Measurements from ENCODE around the gene PIK3R1. TPM values are rescaled to one million over a fixed set of nuclear protein-coding genes. Genes with fewer than 3 reads are reported as not detected.

Gene PIK3R1
- total and polyA plus RNA-seq, 4 experiments from 2014 or later, result 92.6 to 152 (median 125) TPM

GRCh38 chr5:68303038-68303738 lies 87.6 kb downstream of the PIK3R1 start:
- peak overlapping the region in 5 of 7 donors; percentile 43 to 74 (median 66) for H3K27ac Mint-ChIP-seq
- CTCF ChIA-PET (ENCODE audit: partially characterized antibody), result interaction anchor here (1.1 to 5.3 kb wide), 3 partner anchors 9 to 68 kb away, joined by 3 to 30 read pairs (median 4); no protein-coding TSS in a partner anchor
- H3K27me3 Mint-ChIP-seq, result no peaks in the 10 kb centered on the region
- intact Hi-C loops (cut with micrococcal nuclease), result no loop called here
- Histone ChIP-seq H3K27me3 (ENCODE audit: insufficient read depth, low read length) (no peaks in the 10 kb centered on the region), H3K27ac (ENCODE audit: low read depth, low read length) (no peak overlapping the region), H3K36me3 (ENCODE audit: insufficient read depth, low read length) (peaks cover 16% of the 10 kb centered on the region), H3K4me1 (ENCODE audit: insufficient read depth, low read length) (peaks cover 6% of the 10 kb centered on the region), H3K9me3 (ENCODE audit: control insufficient read depth in 1 of 2, low read length in 2 of 2) (no peaks in the 10 kb centered on the region), H3K4me3 (ENCODE audit: low read length in 2 of 2) (no peak overlapping the region)
- H3K4me3 Mint-ChIP-seq, result no peak overlapping the region
- DNase-seq, result no peak
- peaks cover 0 to 3% (median 0%) of the 10 kb centered on the region in 8 donors for H3K9me3 Mint-ChIP-seq
- H3K4me1 Mint-ChIP-seq, result peaks cover 14 to 36% (median 19%) of the 10 kb centered on the region in 4 donors
- H3K36me3 Mint-ChIP-seq, result peaks cover 22 to 34% of the 10 kb centered on the region in 2 donors
- POLR2A ChIA-PET (ENCODE audit: partially characterized antibody), result interaction anchor here (0.7 to 4.1 kb wide), 4 partner anchors 10 to 131 kb away, joined by 3 to 21 read pairs (median 4); no protein-coding TSS in a partner anchor

GRCh38 chr5:68303754-68304420 lies 88.3 kb downstream of the PIK3R1 start:
- Histone ChIP-seq H3K4me3 (ENCODE audit: low read length in 2 of 2) (no peak overlapping the region), H3K9me3 (ENCODE audit: control insufficient read depth in 1 of 2, low read length in 2 of 2) (no peaks in the 10 kb centered on the region), H3K27me3 (ENCODE audit: insufficient read depth, low read length) (no peaks in the 10 kb centered on the region), H3K36me3 (ENCODE audit: insufficient read depth, low read length) (peaks cover 9% of the 10 kb centered on the region), H3K27ac (ENCODE audit: low read depth, low read length) (no peak overlapping the region), H3K4me1 (ENCODE audit: insufficient read depth, low read length) (peaks cover 6% of the 10 kb centered on the region)
- intact Hi-C loops (cut with micrococcal nuclease), result no loop called here
- ChIA-PET POLR2A (ENCODE audit: partially characterized antibody) (interaction anchor here (1.7 to 4.1 kb wide), 2 partner anchors 17 to 77 kb away, joined by 5 to 21 read pairs; no protein-coding TSS in a partner anchor), CTCF (ENCODE audit: partially characterized antibody) (interaction anchor here (1.5 to 5.3 kb wide), 2 partner anchors 8 to 17 kb away, joined by 3 to 30 read pairs; no protein-coding TSS in a partner anchor)
- H3K4me3 Mint-ChIP-seq, result no peak overlapping the region
- peaks cover 15 to 28% of the 10 kb centered on the region in 2 donors for H3K36me3 Mint-ChIP-seq
- H3K4me1 Mint-ChIP-seq, result peaks cover 14 to 36% (median 18%) of the 10 kb centered on the region in 4 donors
- peaks cover 0 to 3% (median 0%) of the 10 kb centered on the region in 8 donors for H3K9me3 Mint-ChIP-seq
- peak overlapping the region in 5 of 7 donors; percentile 41 to 74 (median 44) for H3K27ac Mint-ChIP-seq
- no peaks in the 10 kb centered on the region for H3K27me3 Mint-ChIP-seq
- no peak for DNase-seq

GRCh38 chr5:68304421-68305052 lies 89.0 kb downstream of the PIK3R1 start:
- H3K27ac ChIP-seq (ENCODE audit: low read depth, low read length), result no peak overlapping the region
- Mint-ChIP-seq H3K36me3 (peaks cover 10 to 22% of the 10 kb centered on the region in 2 donors), H3K27ac (peak overlapping the region in 1 of 7 donors; percentile 44), H3K27me3 (no peaks in the 10 kb centered on the region), H3K4me1 (peaks cover 14 to 30% (median 15%) of the 10 kb centered on the region in 4 donors), H3K9me3 (peaks cover 0 to 3% (median 0%) of the 10 kb centered on the region in 8 donors), H3K4me3 (no peak overlapping the region)
- no peaks in the 10 kb centered on the region for H3K27me3 ChIP-seq (ENCODE audit: insufficient read depth, low read length)
- H3K36me3 ChIP-seq (ENCODE audit: insufficient read depth, low read length), result peaks cover 8% of the 10 kb centered on the region
- DNase-seq, result no peak
- H3K4me3 ChIP-seq (ENCODE audit: low read length in 2 of 2), result no peak overlapping the region
- ChIA-PET POLR2A (ENCODE audit: partially characterized antibody) (interaction anchor here (4.1 kb wide), 1 partner anchor 17 kb away, joined by 21 read pairs; no protein-coding TSS in a partner anchor), CTCF (ENCODE audit: partially characterized antibody) (interaction anchor here (1.5 to 5.3 kb wide), 2 partner anchors 8 to 17 kb away, joined by 3 to 30 read pairs; no protein-coding TSS in a partner anchor)
- H3K4me1 ChIP-seq (ENCODE audit: insufficient read depth, low read length), result peaks cover 6% of the 10 kb centered on the region
- no peaks in the 10 kb centered on the region for H3K9me3 ChIP-seq (ENCODE audit: control insufficient read depth in 1 of 2, low read length in 2 of 2)
- intact Hi-C loops (cut with micrococcal nuclease), result no loop called here

- Mint-ChIP-seq H3K27me3 (no peaks in the 10 kb centered on the region), H3K9me3 (peaks cover 0 to 3% (median 0%) of the 10 kb centered on the region in 8 donors), H3K4me3 (no peak overlapping the region), H3K36me3 (peaks cover 6 to 15% of the 10 kb centered on the region in 2 donors), H3K27ac (peak overlapping the region in 1 of 7 donors; percentile 48), H3K4me1 (peaks cover 11 to 25% (median 15%) of the 10 kb centered on the region in 4 donors)
- Histone ChIP-seq H3K4me3 (ENCODE audit: low read length in 2 of 2) (no peak overlapping the region), H3K36me3 (ENCODE audit: insufficient read depth, low read length) (peaks cover 3% of the 10 kb centered on the region), H3K27ac (ENCODE audit: low read depth, low read length) (no peak overlapping the region), H3K9me3 (ENCODE audit: control insufficient read depth in 1 of 2, low read length in 2 of 2) (no peaks in the 10 kb centered on the region), H3K4me1 (ENCODE audit: insufficient read depth, low read length) (peaks cover 6% of the 10 kb centered on the region), H3K27me3 (ENCODE audit: insufficient read depth, low read length) (no peaks in the 10 kb centered on the region)
- ChIA-PET CTCF (ENCODE audit: partially characterized antibody) (interaction anchor here (5.3 kb wide), 1 partner anchor 18 kb away, joined by 30 read pairs; no protein-coding TSS in a partner anchor), POLR2A (ENCODE audit: partially characterized antibody) (no interaction called here)
- intact Hi-C loops (cut with micrococcal nuclease), result no loop called here
- no peak for DNase-seq
These were observed 89.8 kb downstream of the PIK3R1 start for GRCh38 chr5:68305223-68305870.

- intact Hi-C loops (cut with micrococcal nuclease), result no loop called here
- Mint-ChIP-seq H3K4me1 (peaks cover 11 to 18% (median 15%) of the 10 kb centered on the region in 4 donors), H3K9me3 (peaks cover 0 to 5% (median 0%) of the 10 kb centered on the region in 8 donors), H3K27me3 (no peaks in the 10 kb centered on the region), H3K27ac (no peak overlapping the region), H3K4me3 (no peak overlapping the region), H3K36me3 (peaks cover 4 to 8% of the 10 kb centered on the region in 2 donors)
- Histone ChIP-seq H3K4me3 (ENCODE audit: low read length in 2 of 2) (no peak overlapping the region), H3K4me1 (ENCODE audit: insufficient read depth, low read length) (peaks cover 6% of the 10 kb centered on the region), H3K36me3 (ENCODE audit: insufficient read depth, low read length) (no peaks in the 10 kb centered on the region), H3K9me3 (ENCODE audit: control insufficient read depth in 1 of 2, low read length in 2 of 2) (no peaks in the 10 kb centered on the region), H3K27ac (ENCODE audit: low read depth, low read length) (no peak overlapping the region), H3K27me3 (ENCODE audit: insufficient read depth, low read length) (no peaks in the 10 kb centered on the region)
- ChIA-PET POLR2A (ENCODE audit: partially characterized antibody) (no interaction called here), CTCF (ENCODE audit: partially characterized antibody) (interaction anchor here (1.3 kb wide), 1 partner anchor 156 kb away, joined by 3 read pairs; no protein-coding TSS in a partner anchor)
- DNase-seq, result no peak
These were observed 90.9 kb downstream of the PIK3R1 start for GRCh38 chr5:68306361-68307014.

GRCh38 chr5:68313336-68313735 lies 97.8 kb downstream of the PIK3R1 start:
- CTCF ChIA-PET (ENCODE audit: partially characterized antibody), result interaction anchor here (1.3 to 4.5 kb wide), 2 partner anchors 23 to 26 kb away, joined by 3 to 20 read pairs; no protein-coding TSS in a partner anchor
- H3K27ac ChIP-seq (ENCODE audit: low read depth, low read length), result no peak overlapping the region
- no peaks in the 10 kb centered on the region for H3K36me3 ChIP-seq (ENCODE audit: insufficient read depth, low read length)
- no peaks in the 10 kb centered on the region for H3K27me3 ChIP-seq (ENCODE audit: insufficient read depth, low read length)
- H3K27me3 Mint-ChIP-seq, result no peaks in the 10 kb centered on the region
- H3K9me3 ChIP-seq (ENCODE audit: control insufficient read depth in 1 of 2, low read length in 2 of 2), result no peaks in the 10 kb centered on the region
- H3K36me3 Mint-ChIP-seq, result no peaks in the 10 kb centered on the region
- no peak for DNase-seq
- H3K4me1 ChIP-seq (ENCODE audit: insufficient read depth, low read length), result peaks cover 10% of the 10 kb centered on the region
- POLR2A ChIA-PET (ENCODE audit: partially characterized antibody), result no interaction called here
- intact Hi-C loops (cut with micrococcal nuclease), result no loop called here
- H3K4me1 Mint-ChIP-seq, result peaks cover 10 to 18% (median 12%) of the 10 kb centered on the region in 4 donors
- no peak overlapping the region for H3K4me3 Mint-ChIP-seq
- H3K4me3 ChIP-seq (ENCODE audit: low read length in 2 of 2), result no peak overlapping the region
- no peak overlapping the region for H3K27ac Mint-ChIP-seq
- peaks cover 0 to 3% (median 0%) of the 10 kb centered on the region in 8 donors for H3K9me3 Mint-ChIP-seq

Data from CD4-positive, alpha-beta memory T cell (primary cell).